DOHH2 (cell line): ENCODE results near the gene HDLBP.

Source experiments
- EZH2phosphoT487 ChIP-seq: fragments of 200-600 bp; sonication (generic); IDR thresholded peaks from 2 replicates; pipeline ENCODE4 v1.6.1; 2017; ENCODE audit warnings: borderline replicate concordance, mild to moderate bottlenecking, antibody characterized with exemption, low read length, moderate library complexity, mixed read lengths
- TF ChIP-seq, protein P1 (sequence below): fragments of 200-600 bp; sonication (generic); IDR thresholded peaks from one replicate; pipeline ENCODE4 v1.5.1; 2014; ENCODE audit warnings: antibody characterized with exemption, mild to moderate bottlenecking, low read depth, low read length; ENCODE audit not compliant: poor library complexity, severe bottlenecking

DNA sequence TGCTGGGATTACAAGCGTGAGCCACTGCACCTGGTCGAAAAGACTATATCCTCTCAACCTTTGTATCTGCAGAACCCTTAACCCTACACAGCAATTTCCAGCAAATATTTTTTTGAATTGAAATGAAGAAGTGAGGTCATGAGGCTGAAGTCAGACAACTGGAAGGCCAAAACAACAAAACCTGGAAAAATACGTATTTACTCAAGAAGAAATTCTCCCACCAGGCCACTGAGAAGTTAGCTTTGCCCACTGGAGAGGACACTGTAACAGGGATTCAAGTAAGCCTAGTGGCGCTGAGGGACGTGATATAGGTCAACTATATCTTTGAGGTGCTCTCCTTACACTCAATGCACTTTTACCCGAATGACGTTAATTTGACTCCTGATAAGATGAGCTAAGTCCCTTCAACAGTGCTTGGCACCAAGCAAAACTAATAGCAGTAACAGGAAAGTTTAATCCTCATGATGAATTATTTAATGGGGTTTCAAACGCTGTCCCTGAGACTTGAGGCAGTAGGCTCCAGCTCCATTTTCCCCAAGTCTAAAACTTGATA, 1.9 kb downstream of the HDLBP start:
- TF ChIP-seq, protein P1, sequence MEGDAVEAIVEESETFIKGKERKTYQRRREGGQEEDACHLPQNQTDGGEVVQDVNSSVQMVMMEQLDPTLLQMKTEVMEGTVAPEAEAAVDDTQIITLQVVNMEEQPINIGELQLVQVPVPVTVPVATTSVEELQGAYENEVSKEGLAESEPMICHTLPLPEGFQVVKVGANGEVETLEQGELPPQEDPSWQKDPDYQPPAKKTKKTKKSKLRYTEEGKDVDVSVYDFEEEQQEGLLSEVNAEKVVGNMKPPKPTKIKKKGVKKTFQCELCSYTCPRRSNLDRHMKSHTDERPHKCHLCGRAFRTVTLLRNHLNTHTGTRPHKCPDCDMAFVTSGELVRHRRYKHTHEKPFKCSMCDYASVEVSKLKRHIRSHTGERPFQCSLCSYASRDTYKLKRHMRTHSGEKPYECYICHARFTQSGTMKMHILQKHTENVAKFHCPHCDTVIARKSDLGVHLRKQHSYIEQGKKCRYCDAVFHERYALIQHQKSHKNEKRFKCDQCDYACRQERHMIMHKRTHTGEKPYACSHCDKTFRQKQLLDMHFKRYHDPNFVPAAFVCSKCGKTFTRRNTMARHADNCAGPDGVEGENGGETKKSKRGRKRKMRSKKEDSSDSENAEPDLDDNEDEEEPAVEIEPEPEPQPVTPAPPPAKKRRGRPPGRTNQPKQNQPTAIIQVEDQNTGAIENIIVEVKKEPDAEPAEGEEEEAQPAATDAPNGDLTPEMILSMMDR, result no peak
- TF ChIP-seq EZH2phosphoT487, result no peak
